Measurements from ENCODE around the gene ETV6. TPM values are rescaled to one million over a fixed set of nuclear protein-coding genes. Genes with fewer than 3 reads are reported as not detected.

The ETV6 gene
- total RNA-seq, 8 experiments from 2014 or later, result 2.9 to 18.6 (median 4.9) TPM

GRCh38 chr12:11836282-11837151 lies 187.0 kb downstream of the ETV6 start:
- in situ Hi-C loops (cut with MboI; ENCODE audit: low pct_unique_long_range_greater_than_20kb in 2 of 9, low sequenced_read_pairs in 9 of 9, unreplicated experiment in 9 of 9), result no loop called here
- 42 to 95% (median 73%) methylated on average over 1 to 9 of the region's 14 CpGs; no CpG with 5 or more reads in 2 of the 10 experiments for WGBS, 10 experiments
- ATAC-seq (replicated peaks in 6 of 8), result peak in 2 of 8 experiments; percentile 28 to 36
- Histone ChIP-seq H3K4me1 (replicated peaks in 1 of 2) (peaks cover 0 to 6% of the 10 kb centered on the region in 2 donors), H3K4me3 (no peak overlapping the region), H3K27ac (no peak overlapping the region)

DNA sequence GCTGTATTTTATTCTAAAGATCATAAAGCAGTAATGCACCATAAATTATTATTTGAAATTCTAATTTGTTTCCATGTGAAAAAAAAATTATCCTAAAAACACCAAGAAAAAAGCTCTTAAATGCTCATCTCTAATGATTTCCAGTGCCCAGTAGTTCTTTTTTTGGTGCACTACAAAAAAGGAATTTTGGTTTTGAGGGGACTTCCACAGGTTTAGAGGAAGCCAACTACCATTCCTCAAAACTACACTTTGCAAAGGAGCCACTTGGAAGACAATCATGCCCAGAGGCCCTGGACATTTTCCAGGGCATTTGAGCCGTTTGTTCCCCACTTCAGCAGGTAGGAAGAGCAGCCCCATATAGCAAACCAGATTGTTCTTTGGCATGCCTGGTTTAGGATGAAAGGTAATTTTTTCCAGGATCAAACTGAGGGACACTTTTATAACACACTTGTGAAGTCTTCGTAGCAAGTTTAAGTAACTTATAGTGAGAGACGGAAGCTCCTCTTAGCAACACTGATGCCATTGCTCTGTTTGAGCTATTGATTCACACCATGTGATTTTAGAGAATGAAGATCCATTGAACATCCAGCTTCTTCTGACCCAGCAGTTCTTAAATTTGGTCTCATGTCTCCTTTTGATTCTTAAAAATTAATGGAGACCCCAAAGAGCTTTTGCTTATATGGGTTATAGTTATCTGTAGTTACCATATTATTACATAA lies 187.9 kb downstream of the ETV6 start:
- 50 to 94% (median 91%) methylated on average over 1 to 3 of the region's 3 CpGs; no CpG with 5 or more reads in 4 of the 10 experiments for WGBS, 10 experiments
- ATAC-seq (replicated peaks in 6 of 8), result no peak
- no peak overlapping the region for H3K4me3 ChIP-seq
- no peak overlapping the region for H3K27ac ChIP-seq
- in situ Hi-C loops (cut with MboI; ENCODE audit: low pct_unique_long_range_greater_than_20kb in 2 of 9, low sequenced_read_pairs in 9 of 9, unreplicated experiment in 9 of 9), result no loop called here
- peaks cover 0 to 6% of the 10 kb centered on the region in 2 donors for H3K4me1 ChIP-seq (replicated peaks in 1 of 2)

DNA sequence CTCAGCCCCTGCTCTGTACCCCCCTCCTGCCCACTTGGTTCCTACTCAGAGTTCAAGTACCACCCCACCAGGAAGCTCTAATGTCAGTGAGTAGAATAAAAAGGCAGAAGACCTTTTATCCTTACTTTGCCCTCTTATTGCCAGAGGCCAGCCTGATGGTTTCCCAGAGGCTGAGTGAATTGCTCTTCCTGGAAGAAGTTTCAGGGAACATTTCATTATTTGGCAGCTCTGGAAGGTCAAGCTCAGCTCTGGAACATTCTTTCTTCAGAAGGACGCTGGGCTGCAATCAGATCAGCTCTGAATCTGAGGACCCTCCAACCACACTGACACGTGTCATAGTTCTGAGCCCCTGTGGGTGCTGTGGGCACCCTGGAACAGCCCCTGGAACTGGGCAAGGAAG lies 188.9 kb downstream of the ETV6 start:
- Histone ChIP-seq H3K27ac (no peak overlapping the region), H3K4me1 (replicated peaks in 1 of 2) (peaks cover 0 to 6% of the 10 kb centered on the region in 2 donors), H3K4me3 (no peak overlapping the region)
- in situ Hi-C loops (cut with MboI; ENCODE audit: low pct_unique_long_range_greater_than_20kb in 2 of 9, low sequenced_read_pairs in 9 of 9, unreplicated experiment in 9 of 9), result no loop called here
- WGBS, 10 experiments, result 43 to 100% (median 83%) methylated on average over 1 of the region's 2 CpGs; no CpG with 5 or more reads in 7 of the 10 experiments
- ATAC-seq (replicated peaks in 6 of 8), result no peak

GRCh38 chr12:11839091-11839641 lies 189.7 kb downstream of the ETV6 start:
- Histone ChIP-seq H3K4me1 (replicated peaks in 1 of 2) (peaks cover 0 to 6% of the 10 kb centered on the region in 2 donors), H3K27ac (no peak overlapping the region), H3K4me3 (no peak overlapping the region)
- no peak for ATAC-seq (replicated peaks in 6 of 8)
- WGBS, 10 experiments, result 73 to 100% (median 81%) methylated on average over 1 to 8 of the region's 8 CpGs; no CpG with 5 or more reads in 2 of the 10 experiments
- in situ Hi-C loops (cut with MboI; ENCODE audit: low pct_unique_long_range_greater_than_20kb in 2 of 9, low sequenced_read_pairs in 9 of 9, unreplicated experiment in 9 of 9), result no loop called here

- 62 to 100% (median 92%) methylated on average over 1 to 7 of the region's 8 CpGs; no CpG with 5 or more reads in 1 of the 10 experiments for WGBS, 10 experiments
- in situ Hi-C loops (cut with MboI; ENCODE audit: low pct_unique_long_range_greater_than_20kb in 2 of 9, low sequenced_read_pairs in 9 of 9, unreplicated experiment in 9 of 9), result no loop called here
- no peak for ATAC-seq (replicated peaks in 6 of 8)
- H3K4me1 ChIP-seq (replicated peaks in 1 of 2), result peaks cover 0 to 6% of the 10 kb centered on the region in 2 donors
- no peak overlapping the region for H3K27ac ChIP-seq
- H3K4me3 ChIP-seq, result no peak overlapping the region
Observed at GRCh38 chr12:11840366-11840765, 190.9 kb downstream of the ETV6 start.

- peaks cover 0 to 2% of the 10 kb centered on the region in 2 donors for H3K4me1 ChIP-seq (replicated peaks in 1 of 2)
- ATAC-seq (replicated peaks in 6 of 8), result no peak
- WGBS, 10 experiments, result 73 to 100% (median 82%) methylated on average over 1 to 4 of the region's 4 CpGs; no CpG with 5 or more reads in 3 of the 10 experiments
- H3K27ac ChIP-seq, result no peak overlapping the region
- no peak overlapping the region for H3K4me3 ChIP-seq
- in situ Hi-C loops (cut with MboI; ENCODE audit: low pct_unique_long_range_greater_than_20kb in 2 of 9, low sequenced_read_pairs in 9 of 9, unreplicated experiment in 9 of 9), result no loop called here
Observed at GRCh38 chr12:11846488-11846887, 197.0 kb downstream of the ETV6 start.

DNA sequence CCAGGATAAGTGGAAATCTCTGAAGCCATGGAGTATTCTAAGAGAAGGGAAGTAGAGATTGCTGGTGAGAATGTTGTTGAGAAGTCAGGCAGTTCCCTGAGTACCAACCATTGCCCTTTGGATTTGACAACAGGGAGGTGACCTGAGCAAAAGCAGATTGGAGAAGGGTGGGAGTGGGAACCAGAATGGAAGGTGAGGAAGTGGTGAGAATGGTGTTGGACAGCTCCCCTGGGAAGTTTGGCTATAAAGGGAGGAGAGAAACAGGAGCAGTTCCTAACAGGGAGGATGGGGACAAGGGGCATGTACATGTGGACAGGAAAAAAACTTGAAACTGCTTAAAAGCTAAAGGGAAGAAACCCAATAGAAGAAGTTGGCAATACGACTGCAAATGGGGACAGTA lies 198.1 kb downstream of the ETV6 start:
- Histone ChIP-seq H3K4me1 (replicated peaks in 1 of 2) (peaks cover 0 to 4% of the 10 kb centered on the region in 2 donors), H3K27ac (no peak overlapping the region), H3K4me3 (no peak overlapping the region)
- in situ Hi-C loops (cut with MboI; ENCODE audit: low pct_unique_long_range_greater_than_20kb in 2 of 9, low sequenced_read_pairs in 9 of 9, unreplicated experiment in 9 of 9), result no loop called here
- 67 to 100% (median 100%) methylated on average over 1 of the region's 1 CpG; no CpG with 5 or more reads in 2 of the 10 experiments for WGBS, 10 experiments
- no peak for ATAC-seq (replicated peaks in 6 of 8)

DNA sequence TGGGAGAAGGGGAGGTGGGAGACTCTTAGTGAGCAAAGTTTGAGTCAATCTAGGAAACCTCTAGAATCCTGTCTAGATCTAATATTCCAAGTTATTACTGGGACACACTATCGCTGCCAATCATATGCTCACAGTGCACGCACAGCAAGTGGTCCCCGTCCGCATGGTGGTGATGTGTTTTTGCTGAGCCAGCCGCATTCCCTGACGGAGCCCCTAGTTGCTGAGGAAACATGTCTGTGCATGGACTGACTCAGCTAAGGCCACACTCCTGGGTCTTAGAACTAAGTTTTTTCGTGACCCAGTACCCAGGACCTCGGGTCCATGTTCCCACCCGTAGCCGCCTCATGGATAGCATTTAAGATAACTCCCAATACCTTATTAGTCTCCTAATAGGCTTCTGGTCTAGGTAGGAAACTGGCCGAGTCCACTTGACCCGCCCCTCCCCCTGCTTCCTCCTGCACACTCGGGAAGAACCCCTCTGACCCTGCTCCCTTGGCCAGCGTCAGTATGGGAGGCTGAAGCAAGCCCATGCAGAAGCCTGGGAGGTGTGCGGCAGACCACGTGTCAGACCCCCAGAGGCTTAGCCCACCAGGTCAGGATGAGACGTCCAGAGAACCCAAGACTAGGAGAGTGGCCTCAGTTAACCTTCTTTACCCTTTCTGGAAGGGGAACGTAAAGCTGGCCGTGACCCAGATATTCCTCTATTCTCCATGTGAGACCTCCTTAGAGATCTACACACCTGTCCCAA lies 200.5 kb downstream of the ETV6 start:
- in situ Hi-C loops (cut with MboI; ENCODE audit: low pct_unique_long_range_greater_than_20kb in 2 of 9, low sequenced_read_pairs in 9 of 9, unreplicated experiment in 9 of 9), result no loop called here
- Histone ChIP-seq H3K4me1 (replicated peaks in 1 of 2) (peaks cover 0 to 5% of the 10 kb centered on the region in 2 donors), H3K27ac (no peak overlapping the region), H3K4me3 (no peak overlapping the region)
- ATAC-seq (replicated peaks in 6 of 8), result peak in 1 of 8 experiments; percentile 63
- WGBS, 10 experiments, result 80 to 100% (median 88%) methylated on average over 1 to 6 of the region's 19 CpGs; no CpG with 5 or more reads in 2 of the 10 experiments

DNA sequence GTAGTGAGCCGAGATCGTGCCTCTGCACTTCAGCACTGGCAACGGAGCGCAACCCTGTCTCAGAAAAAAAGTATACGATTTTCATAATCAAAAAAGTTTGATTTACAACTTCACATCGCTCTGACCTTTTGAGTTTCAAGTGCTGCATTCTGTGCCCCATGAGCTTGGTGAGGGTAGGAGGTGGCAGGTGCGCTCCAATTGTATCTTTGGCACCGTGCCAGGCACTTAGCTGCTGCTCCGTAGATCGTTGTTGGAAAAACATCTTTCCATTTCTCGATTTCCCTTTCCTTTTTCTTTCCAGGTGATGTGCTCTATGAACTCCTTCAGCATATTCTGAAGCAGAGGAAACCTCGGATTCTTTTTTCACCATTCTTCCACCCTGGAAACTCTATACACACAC lies 203.7 kb downstream of the ETV6 start:
- Histone ChIP-seq H3K4me1 (replicated peaks in 1 of 2) (peaks cover 15 to 17% of the 10 kb centered on the region in 2 donors), H3K27ac (no peak overlapping the region), H3K4me3 (no peak overlapping the region)
- in situ Hi-C loops (cut with MboI; ENCODE audit: low pct_unique_long_range_greater_than_20kb in 2 of 9, low sequenced_read_pairs in 9 of 9, unreplicated experiment in 9 of 9), result no loop called here
- WGBS, 10 experiments, result 68 to 100% (median 86%) methylated on average over 1 to 8 of the region's 12 CpGs; no CpG with 5 or more reads in 3 of the 10 experiments
- ATAC-seq (replicated peaks in 6 of 8), result no peak

GRCh38 chr12:11854011-11854499 lies 204.6 kb downstream of the ETV6 start:
- ATAC-seq (replicated peaks in 6 of 8), result no peak
- 80 to 100% (median 97%) methylated on average over 1 to 11 of the region's 13 CpGs; no CpG with 5 or more reads in 1 of the 10 experiments for WGBS, 10 experiments
- H3K4me1 ChIP-seq (replicated peaks in 1 of 2), result peaks cover 15 to 17% of the 10 kb centered on the region in 2 donors
- no peak overlapping the region for H3K27ac ChIP-seq
- no peak overlapping the region for H3K4me3 ChIP-seq
- in situ Hi-C loops (cut with MboI; ENCODE audit: low pct_unique_long_range_greater_than_20kb in 2 of 9, low sequenced_read_pairs in 9 of 9, unreplicated experiment in 9 of 9), result no loop called here

DNA sequence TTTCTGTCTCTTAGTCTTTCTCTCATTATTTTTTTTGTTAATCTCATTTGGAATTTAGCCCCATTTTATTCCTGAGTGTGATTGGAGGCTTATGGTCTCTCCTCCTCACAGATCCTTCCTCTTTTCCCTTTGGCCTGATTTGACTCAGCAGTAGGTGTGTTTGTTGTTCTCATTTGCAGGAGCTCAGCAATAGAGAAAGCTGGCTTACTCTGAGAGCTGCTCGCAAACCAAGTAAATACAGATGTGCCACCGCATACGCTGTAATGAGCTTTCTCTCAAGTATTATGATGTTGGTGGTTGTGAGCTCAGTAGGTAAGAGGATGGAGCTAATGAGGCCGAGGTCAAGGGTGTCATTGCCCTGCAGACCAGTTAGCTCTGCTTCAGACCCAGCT lies 206.5 kb downstream of the ETV6 start:
- WGBS, 10 experiments, result 42 to 100% (median 66%) methylated on average over 1 to 4 of the region's 4 CpGs; no CpG with 5 or more reads in 2 of the 10 experiments
- peak overlapping the region in 1 of 2 donors; percentile 44 for H3K27ac ChIP-seq
- in situ Hi-C loops (cut with MboI; ENCODE audit: low pct_unique_long_range_greater_than_20kb in 2 of 9, low sequenced_read_pairs in 9 of 9, unreplicated experiment in 9 of 9), result no loop called here
- peaks cover 18 to 20% of the 10 kb centered on the region in 2 donors for H3K4me1 ChIP-seq (replicated peaks in 1 of 2)
- ATAC-seq (replicated peaks in 6 of 8), result peak in 5 of 8 experiments; percentile 17 to 58 (median 22)
- H3K4me3 ChIP-seq, result no peak overlapping the region

- Histone ChIP-seq H3K4me3 (no peak overlapping the region), H3K4me1 (replicated peaks in 1 of 2) (peaks cover 28% of the 10 kb centered on the region in 2 donors), H3K27ac (no peak overlapping the region)
- 74 to 100% (median 96%) methylated on average over 2 to 6 of the region's 7 CpGs; no CpG with 5 or more reads in 3 of the 10 experiments for WGBS, 10 experiments
- no peak for ATAC-seq (replicated peaks in 6 of 8)
- in situ Hi-C loops (cut with MboI; ENCODE audit: low pct_unique_long_range_greater_than_20kb in 2 of 9, low sequenced_read_pairs in 9 of 9, unreplicated experiment in 9 of 9), result no loop called here
Observed at GRCh38 chr12:11856971-11857370, 207.5 kb downstream of the ETV6 start.
